Superior temporal gyrus (tissue), 1 donor: ENCODE data around the gene RBMS3.
A peak's percentile ranks its signal among the peaks of the same experiment; 100 is the strongest.
"Not testable (repeated sequence)": the region's sequence is repeated elsewhere in the genome, so short reads cannot be mapped to it uniquely, and the experiment has no call there.

Experiments
- DNase-seq: peaks from one replicate; pipeline ENCODE4 v3.0.0-alpha.2; 2016; ENCODE audit errors: extremely low spot score

RBMS3 gene

DNA sequence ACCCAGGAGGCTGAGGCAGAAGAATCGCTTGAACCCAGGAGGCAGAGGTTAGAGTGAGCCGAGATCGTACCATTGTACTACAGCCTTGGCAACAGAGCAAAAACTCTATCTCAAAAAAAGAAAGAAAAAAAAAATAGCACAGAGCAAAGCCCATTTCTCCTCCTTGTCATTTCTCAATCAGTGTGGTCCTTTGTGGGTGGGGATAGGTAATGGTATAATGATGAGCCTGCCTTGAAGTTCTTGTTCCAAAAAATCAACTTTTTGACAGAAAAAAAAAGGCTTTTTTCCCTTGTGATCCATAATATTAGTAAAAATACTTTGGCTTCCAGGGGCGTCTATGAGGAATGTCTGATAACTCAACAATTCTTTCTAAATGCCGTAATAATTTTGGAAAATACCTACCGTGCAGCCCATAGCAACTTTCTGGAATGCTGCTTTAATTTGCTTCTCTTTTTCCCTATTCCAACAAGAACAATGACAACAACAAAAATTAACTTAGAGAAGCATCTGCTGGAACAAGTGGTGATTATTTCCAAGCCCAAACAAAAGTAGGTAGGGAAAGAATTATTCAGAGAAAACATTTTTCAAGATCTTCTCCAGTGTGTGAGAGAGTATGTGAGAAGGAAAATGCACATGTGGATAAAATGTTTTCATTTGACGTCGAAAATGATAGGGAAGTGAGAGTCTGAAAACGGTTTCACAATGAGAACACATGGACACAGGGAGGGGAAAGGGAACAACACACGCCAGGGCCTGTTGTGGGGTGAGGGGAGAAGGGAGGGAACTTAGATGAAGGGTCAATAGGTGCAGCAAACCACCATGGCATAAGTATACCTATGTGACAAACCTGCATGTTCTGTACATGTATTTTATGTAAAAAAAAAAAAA is 337.8 kb downstream of the RBMS3 start:
- DNase-seq, result no peak

- no peak for DNase-seq
These were observed 338.8 kb downstream of the RBMS3 start for GRCh38 chr3:29619676-29620075.

- DNase-seq, result no peak
These were observed 346.6 kb downstream of the RBMS3 start for GRCh38 chr3:29627136-29628117.

DNA sequence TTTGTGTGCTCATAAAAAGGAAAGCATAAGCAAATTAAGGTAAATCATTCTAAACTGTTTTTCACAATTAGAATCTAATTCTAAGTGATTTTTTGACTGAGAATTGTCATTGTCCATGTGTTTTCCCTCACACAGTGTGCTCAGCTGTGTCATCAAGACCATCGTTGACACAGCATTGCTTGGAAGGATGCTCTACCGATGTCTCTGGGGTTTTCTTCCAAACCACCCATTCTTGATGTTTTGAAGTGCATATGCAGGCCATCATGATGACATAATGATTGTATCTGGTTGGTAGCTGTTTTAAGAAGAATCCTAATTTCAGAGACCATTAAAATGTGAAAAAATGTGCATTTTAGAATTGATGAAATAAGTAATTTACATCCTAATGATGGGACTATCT is 347.9 kb downstream of the RBMS3 start:
- DNase-seq, result no peak

- DNase-seq, result no peak
These were observed 355.0 kb downstream of the RBMS3 start for GRCh38 chr3:29635888-29636287.

DNA sequence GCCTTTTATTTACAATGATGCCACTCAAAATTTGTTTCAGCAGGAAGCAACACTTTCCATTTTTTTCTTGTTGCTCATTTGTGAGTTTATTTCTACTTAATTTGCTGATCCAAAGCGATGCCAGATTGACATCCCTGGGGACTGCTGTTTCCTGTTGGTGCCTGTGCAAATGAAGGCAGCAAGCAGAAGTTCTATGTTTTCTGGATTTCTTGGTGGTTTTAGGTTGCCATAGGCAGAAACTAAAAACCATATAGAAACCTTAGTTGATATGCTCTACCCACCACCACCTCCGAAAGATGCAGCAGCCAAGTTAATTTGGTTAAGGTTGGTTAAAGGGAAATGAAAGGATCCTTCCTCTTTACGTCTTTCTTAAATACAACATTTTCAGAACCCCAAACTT is 356.2 kb downstream of the RBMS3 start:
- DNase-seq, result no peak

DNA sequence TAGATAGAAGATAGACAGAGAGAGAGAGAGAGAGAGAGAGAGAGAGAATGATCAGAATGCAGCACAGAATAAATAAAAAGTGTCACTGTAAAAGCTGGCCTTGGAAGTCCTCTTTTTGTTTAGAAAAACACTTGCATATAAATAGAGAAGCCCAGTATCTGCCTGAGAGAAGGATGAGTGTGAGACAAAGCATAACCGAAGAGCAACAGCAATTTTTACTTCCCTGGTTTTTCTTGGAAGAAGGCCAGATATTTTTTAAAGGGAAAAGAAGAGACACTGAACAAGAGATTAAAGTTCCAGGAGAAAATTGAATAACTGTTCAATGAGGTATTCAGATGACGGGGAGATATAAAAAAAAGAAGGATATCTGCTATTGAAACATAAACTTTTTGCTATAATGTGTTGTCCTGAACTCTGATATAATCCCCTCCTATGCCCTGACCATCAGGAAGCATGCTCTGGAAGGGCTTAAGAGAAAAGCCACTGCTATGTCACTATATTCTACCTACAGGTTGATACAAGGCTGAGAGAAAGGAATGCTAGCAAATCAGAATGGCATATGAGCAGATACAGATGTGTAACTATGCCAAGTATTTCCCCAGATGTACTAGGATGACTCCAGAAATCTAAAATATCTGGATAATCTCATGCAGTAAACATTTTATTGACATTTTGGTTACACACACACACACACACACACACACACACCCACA is 358.9 kb downstream of the RBMS3 start:
- no peak for DNase-seq

GRCh38 chr3:29642393-29643033 is 361.6 kb downstream of the RBMS3 start:
- DNase-seq, result no peak

DNA sequence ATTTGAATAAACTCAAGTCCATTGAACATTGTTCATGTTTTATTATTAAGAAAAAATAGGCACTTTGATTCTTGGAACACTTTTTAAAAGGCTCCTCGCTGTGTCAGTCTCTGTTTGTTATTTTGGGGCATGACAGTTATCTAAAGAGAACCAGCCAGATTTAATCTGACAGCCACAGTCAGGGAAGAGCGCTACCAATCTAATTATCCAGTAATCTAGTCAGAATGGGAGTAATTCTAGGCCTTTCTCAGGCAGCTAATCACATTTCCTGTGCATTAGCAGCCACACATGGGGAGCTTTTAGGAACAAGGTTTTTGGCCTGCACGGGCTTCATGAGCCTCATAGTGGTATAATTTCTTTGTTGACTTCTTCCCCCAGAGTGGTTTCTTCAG is 362.2 kb downstream of the RBMS3 start:
- no peak for DNase-seq

- no peak for DNase-seq
These were observed 363.4 kb downstream of the RBMS3 start for GRCh38 chr3:29644261-29644660.

- DNase-seq, result no peak
These were observed 364.2 kb downstream of the RBMS3 start for GRCh38 chr3:29644956-29645636.

GRCh38 chr3:29646043-29646442 is 365.2 kb downstream of the RBMS3 start:
- no peak for DNase-seq

DNA sequence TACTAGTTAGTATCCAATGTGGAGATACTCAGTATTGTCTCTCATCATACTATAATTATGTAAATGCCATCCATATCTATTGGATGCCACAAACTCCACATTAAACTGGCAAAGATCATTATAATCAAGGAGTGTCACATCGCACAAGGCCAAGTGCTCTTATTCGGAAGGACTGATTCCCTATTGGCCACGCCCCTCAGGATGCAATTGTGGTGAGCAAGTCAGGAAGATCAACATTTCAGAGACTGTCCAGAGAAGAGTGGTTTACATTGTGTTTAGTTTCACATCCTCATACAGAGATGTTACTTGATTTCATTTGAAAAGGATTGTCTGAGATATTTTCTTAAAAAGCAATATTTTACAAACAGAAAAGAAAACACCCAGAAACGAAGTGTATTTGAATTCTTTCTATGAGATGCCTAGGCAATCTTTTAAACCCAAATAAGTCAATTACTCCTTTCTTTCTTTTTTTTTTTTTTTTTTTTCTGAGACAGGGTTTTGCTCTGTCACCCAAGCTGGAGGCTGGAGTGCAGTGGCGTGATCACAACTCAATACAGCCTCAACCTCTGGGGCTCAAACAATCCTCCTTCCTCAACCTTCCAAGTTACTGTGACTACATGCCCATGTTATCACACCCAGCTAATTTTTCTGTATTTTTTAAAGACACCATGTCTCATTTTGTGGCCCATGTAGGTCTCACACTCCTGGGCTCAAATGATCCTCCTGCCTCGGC is 369.1 kb downstream of the RBMS3 start:
- peak; percentile 29 for DNase-seq

DNA sequence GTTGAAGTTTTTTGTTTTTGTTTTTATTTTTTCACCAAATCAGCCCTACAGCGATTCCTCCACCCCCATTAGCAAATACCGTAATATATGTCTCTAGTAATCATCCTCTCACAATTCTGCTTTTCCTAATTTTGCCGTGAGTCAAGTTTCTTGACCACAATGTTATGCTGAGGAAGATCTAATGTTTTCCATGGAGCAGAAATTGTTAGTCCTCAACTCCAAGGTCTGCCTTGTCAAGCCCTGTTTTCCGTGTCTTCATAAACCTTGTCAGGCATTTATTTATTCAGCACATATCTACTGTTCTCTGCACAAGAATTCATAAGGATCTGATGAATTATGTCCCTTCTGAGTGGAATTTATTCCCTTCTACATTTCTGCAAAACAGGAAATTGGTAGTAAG is 372.8 kb downstream of the RBMS3 start:
- DNase-seq, result no peak

- DNase-seq, result no peak
These were observed 374.3 kb downstream of the RBMS3 start for GRCh38 chr3:29655015-29655747.

DNA sequence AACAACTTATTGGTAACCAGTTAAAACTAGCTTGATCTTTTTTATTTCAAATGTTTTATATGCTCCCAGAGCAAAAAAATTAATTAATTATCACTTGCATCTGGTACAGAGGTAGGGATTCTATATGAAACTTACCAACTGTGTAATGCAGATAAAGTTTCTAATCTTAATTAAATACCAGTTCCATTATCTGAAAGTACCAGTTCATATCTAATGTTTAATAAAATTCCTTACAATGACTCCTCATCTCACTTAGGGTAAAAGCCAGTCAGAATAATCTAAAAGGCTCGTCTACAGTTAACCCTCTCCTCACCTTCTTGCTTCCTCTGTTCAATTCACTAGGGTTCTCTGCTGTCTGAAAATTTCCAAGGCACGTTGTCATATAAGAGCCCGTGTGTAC is 384.8 kb downstream of the RBMS3 start:
- no peak for DNase-seq

DNA sequence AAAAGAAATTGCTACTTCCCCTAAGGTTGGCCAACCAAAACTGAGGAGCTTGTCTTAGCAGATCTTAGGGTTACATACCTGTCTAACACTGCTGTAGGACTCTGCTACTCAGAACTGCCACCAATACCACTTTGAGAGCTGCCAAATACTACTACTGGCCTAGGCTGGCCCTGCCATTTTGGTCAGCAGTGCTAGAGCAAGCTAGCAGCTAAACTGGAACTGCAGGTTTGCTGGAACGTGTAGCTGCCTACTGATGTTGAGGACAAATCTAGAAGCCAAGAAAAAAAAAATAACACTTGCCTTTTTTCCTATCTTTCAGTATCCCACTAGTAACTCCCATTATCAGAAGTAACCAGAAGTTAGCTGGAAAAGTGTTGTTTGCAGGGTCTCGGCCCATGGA is 387.4 kb downstream of the RBMS3 start:
- DNase-seq, result no peak

GRCh38 chr3:29668728-29669127 is 387.9 kb downstream of the RBMS3 start:
- DNase-seq, result no peak

DNA sequence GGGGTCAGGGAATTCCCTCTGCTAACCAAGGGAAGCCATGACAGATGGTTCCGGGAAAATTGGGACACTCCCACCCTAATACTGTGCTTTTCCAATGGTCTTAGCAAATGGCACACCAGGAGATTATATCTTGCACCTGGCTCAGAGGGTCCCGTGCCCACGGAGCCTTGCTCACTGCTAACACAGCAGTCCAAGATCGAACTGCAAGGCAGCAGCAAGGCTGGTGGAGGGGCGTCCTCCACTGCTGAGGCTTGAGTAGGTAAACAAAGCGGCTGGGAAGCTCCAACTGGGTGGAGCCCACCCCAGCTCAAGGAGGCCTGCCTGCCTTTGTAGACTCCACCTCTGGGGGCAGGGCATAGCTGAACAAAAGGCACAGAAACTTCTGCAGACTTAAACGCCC is 389.6 kb downstream of the RBMS3 start:
- DNase-seq, result not testable (repeated sequence)
